HFF-Myc (cell line): ENCODE data around the gene BCDIN3D.

Experiments used
- DNase-seq: peaks from one replicate; pipeline ENCODE4 v3.0.0-alpha.2; 2011; ENCODE audit warnings: low read depth; ENCODE audit errors: extremely low read depth
- H3K4me3 ChIP-seq: replicated peaks from 2 replicates; pipeline ENCODE4 v1.5.1; 2011; ENCODE audit warnings: low read depth, mild to moderate bottlenecking, control low read depth, low read length
- TF ChIP-seq, protein P1 (sequence below): IDR thresholded peaks from 2 replicates; pipeline ENCODE4 v1.5.1; 2012; ENCODE audit warnings: mild to moderate bottlenecking, low read depth, low read length, control low read depth; ENCODE audit errors: missing control alignments

Gene BCDIN3D

DNA sequence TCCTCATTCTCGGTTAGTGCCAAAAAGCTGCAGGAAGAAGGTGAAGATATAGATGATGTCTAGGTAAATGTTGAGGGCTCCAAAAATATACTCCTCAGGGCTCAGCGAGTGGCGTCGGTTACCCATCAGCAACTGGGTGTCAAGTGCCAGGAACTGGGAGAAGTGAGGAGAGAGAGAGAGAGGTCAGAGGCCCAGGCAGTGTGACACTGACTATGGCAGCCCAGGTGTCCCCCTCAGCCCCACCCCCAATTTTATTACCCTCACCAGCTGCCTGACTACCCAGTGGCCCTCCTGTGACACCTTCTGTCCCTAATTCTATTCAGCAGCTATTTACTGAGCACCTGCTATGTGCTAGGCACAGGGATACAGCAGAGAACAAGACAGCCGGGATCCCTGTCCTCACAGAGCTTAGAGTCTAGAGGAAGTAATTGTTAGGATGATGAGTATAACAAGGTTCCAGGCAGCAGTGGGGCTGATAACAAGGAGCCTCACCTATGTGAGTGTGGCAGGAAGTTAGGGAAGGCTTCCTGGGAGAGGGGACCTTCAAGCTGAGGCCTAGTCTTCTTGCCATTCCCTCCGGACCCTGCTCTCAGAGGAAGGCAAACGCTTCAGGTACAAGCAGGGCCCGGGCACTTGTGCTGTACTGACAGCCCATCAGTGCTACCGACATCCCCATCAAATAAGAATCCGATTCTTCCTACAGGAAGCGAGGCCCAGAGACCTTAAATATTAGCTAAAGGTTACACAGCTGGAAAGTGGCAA, 27.8 kb upstream of the BCDIN3D start:
- DNase-seq: no peak
- no peak overlapping the region for H3K4me3 ChIP-seq
- TF ChIP-seq, protein P1, sequence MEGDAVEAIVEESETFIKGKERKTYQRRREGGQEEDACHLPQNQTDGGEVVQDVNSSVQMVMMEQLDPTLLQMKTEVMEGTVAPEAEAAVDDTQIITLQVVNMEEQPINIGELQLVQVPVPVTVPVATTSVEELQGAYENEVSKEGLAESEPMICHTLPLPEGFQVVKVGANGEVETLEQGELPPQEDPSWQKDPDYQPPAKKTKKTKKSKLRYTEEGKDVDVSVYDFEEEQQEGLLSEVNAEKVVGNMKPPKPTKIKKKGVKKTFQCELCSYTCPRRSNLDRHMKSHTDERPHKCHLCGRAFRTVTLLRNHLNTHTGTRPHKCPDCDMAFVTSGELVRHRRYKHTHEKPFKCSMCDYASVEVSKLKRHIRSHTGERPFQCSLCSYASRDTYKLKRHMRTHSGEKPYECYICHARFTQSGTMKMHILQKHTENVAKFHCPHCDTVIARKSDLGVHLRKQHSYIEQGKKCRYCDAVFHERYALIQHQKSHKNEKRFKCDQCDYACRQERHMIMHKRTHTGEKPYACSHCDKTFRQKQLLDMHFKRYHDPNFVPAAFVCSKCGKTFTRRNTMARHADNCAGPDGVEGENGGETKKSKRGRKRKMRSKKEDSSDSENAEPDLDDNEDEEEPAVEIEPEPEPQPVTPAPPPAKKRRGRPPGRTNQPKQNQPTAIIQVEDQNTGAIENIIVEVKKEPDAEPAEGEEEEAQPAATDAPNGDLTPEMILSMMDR: no peak

DNA sequence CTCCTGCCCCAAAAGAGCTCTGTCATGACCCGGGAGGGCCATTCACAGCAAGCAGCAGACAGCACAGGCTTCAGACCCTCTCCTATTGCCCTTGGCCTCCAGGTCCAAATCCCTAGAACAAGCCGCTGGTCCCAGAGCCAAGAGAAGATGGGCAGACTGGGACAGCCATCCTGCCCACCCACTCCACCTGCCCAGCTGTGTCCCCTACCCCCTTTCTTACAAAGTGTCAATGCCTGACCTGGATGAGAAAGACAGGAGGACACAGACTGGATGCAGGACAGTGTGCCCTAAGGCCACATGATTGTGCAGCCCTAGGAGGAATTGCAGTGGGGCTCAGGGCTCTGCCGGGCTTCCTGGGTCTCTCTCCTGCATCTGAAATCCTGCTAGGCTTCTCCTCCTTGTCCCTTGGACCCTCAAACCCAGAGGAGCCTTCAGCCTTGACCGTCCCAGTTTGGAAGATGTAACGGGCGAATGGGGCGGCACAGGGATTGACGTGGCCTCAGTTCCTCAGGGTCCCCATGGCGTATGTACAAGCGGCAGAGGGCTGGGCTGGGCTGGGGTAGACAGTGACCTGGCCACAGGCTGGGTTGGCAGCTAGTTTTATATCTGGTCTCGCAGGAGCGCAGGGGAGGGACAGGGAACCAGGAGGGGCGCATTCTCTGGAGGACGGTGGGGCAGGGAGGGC, 27.1 kb upstream of the BCDIN3D start:
- H3K4me3 ChIP-seq: no peak overlapping the region
- TF ChIP-seq, protein P1: no peak
- DNase-seq: no peak

DNA sequence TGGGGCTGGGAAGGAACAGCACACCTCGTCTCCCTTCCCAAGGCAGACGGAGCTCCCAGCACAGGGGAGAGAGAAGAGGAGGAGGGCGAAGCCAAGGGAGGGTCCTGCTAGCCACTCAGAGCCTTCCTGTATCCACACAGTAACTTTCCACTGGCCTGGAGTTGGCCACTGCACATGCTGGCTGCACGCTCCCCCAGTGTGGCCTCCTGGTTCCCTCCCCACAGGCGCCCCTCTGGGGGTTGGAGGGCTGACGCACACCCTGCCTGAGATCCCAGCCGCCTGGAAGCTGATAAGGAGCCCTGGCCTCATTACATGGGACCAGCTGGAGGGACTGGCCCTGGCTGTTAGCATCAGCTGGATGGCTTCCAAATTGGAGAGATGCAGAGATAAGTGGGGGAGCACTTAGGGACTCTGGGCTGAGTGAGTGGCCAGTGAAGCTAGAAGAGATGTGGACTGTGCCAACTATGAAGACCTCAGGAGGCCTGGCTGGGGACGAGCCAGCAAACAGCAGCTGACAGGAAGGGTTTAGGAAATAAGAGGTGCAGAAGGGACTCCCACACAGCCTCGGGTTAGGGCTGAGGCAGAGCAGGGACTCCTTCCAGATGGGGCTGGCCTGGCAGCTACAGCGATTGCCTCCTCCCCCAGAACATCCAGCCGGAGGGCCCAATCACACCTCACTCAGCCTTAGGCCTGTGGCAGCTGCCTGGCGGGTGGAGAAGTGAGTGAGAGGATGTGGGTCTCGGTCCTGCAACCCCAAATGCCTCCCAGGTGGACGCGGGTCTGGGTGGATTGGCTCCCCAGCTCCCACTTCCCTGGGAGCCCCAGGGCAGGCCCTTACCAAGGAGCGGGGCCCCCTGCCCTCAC, 26.3 kb upstream of the BCDIN3D start:
- TF ChIP-seq, protein P1: no peak
- no peak overlapping the region for H3K4me3 ChIP-seq
- peak; percentile 65 for DNase-seq

DNA sequence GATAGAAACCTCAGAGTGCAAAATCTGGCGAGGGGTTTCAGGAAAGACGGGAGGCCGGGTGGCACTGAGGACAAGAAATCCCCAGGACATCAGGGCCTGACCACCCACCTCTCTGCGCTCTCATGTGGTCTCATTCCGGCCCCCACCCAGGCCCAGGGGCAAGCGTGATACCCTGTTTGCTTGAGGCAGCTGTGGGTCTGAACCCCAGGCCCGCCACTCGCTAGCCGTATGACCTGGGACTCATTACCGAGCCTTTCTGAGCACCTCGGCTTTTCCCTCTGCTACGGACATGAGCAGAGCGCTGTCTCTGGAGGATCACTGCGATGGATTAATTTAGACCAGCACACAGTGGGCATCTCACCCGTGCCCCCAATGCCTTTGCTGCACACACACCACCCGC, 25.5 kb upstream of the BCDIN3D start:
- H3K4me3 ChIP-seq: no peak overlapping the region
- TF ChIP-seq, protein P1: no peak
- no peak for DNase-seq

DNA sequence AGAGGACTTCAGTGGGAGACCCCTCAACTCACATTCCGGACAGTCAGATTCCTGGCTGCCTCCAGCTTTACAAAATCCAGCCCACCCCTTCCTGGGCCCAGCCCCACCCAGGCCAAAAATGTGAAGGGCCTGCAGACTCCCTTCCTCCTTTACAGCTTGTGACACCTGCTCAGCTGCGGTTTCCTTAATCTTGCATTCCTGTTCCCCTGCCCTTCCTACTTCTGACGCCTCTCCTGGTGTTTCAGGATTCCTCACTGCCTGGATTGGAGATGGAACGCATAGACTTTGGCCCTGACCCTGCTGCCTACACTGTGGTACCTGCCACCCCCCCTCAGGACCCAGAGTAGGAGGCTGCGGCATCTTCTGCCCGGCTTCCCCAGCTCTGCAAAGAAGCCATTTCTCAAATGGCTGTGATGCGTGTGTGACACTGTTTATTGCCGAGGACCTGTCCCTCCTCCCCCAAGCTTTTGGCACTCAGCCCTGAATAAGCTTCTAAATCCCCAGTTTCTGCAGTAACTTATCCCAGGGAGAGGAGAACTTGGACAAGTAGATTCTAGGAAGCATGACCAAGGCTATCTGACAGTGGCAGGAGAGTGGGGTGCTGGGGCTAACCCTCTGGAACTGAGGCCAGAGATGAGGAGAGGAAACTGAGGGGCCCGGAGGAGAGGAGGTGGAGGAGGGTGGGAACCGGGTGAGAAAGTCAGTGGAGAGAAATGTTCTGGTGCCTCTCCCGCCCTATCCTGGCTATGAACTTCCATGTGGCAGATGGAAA, 24.9 kb upstream of the BCDIN3D start:
- TF ChIP-seq, protein P1: no peak
- H3K4me3 ChIP-seq: no peak overlapping the region
- DNase-seq: no peak
